Right cardiac atrium (tissue), 5 donors: ENCODE results near the gene ZNF552. TPM values are rescaled to one million over a fixed set of nuclear protein-coding genes. Genes with fewer than 3 reads are reported as not detected.
"Not testable (repeated sequence)": the region's sequence is repeated elsewhere in the genome, so short reads cannot be mapped to it uniquely, and the experiment has no call there.

Experiments used
- ATAC-seq, 2 donors: fragments of 200-7000 bp; cut with Tn5 transposase; one replicate each; pipeline versions ENCODE4 v1.8.0 to v1.9.1; 2020; ENCODE audit warnings: moderate library complexity in 2 of 2, mild to moderate bottlenecking in 1 of 2
- DNase-seq, 3 donors: peaks; one replicate each; pipeline ENCODE4 v3.0.0-alpha.2; 2020
- H3K27ac ChIP-seq: one replicate; pipeline ENCODE4 v1.5.1; 2013; ENCODE audit warnings: mild to moderate bottlenecking, low read length, control low read depth, moderate library complexity
- H3K27me3 ChIP-seq: one replicate; pipeline ENCODE4 v1.6.1; 2013; ENCODE audit not compliant: control insufficient read depth, insufficient read depth
- H3K4me1 ChIP-seq: one replicate; pipeline ENCODE4 v1.6.1; 2013; ENCODE audit warnings: low read length; ENCODE audit not compliant: control insufficient read depth, insufficient read depth
- H3K4me3 ChIP-seq: one replicate; pipeline ENCODE4 v1.5.1; 2013; ENCODE audit warnings: low read length, control low read depth
- H3K9me3 ChIP-seq: one replicate; pipeline ENCODE4 v1.6.1; 2013; ENCODE audit warnings: low read length; ENCODE audit not compliant: control insufficient read depth
- WGBS: extraction: QIAGEN DNeasy Blood & Tissue Kit; methylation state at CpG from one replicate; pipeline ENCODE4 v1.1.7; 2013; 5-methylcytosine and 5-hydroxymethylcytosine counted together
- intact Hi-C, 4 donors: fragments of 100-400 bp; cut with DNase I; formaldehyde crosslinking; loops; one replicate each; pipeline versions ENCODE4 v1.11.0 to v1.14.0; 2022 to 2023
- long read RNA-seq, 4 donors: library from polyadenylated mRNA; unstranded; transcript quantifications; one replicate each; pipeline ENCODE4 v2.0.0, GENCODE V29; 2020 to 2021
- polyA plus RNA-seq: library from polyadenylated mRNA; stranded (reverse); fragments of 200-250 nt; gene quantifications from one replicate; pipeline ENCODE4 v1.2.3, GENCODE V29; 2013
- total RNA-seq, 4 donors: library from RNA; stranded (reverse); fragmentation: NEBNext Ultra II Directional; extraction: Animal tissue kit (Norgen Biotek cat#: 25700); gene quantifications; one replicate each; pipeline ENCODE4 v1.2.1, GENCODE V29; 2021
- donor health status: healthy with polysubstance abuse.
- donor health status: DM: no; HTN: yes; CAD: no.
- donor health status: DM: no; HTN: no; CAD: no.
- donor health status: DM: no; HTN: yes; CAD: no; lungs with severe emphysema.
- donor health status: DM: yes; HTN: yes; CAD: no.

The ZNF552 gene
- 1 to 10 TPM; 3.3 to 5.8 (median 3.8) TPM for total RNA-seq
- polyA plus RNA-seq, result 2.2 TPM
- long read RNA-seq, donor 1, partial matches to known transcripts, result 0 of 7 reads
- long read RNA-seq, donor 1, other reads (novel, unspliced or antisense), result 5 of 7 reads
- long read RNA-seq, donor 2, partial matches to known transcripts, result 0 of 1 reads
- long read RNA-seq, donor 2, other reads (novel, unspliced or antisense), result 0 of 1 reads
- long read RNA-seq, donor 3, partial matches to known transcripts, result 0 of 6 reads
- long read RNA-seq, donor 3, other reads (novel, unspliced or antisense), result 2 of 6 reads
- long read RNA-seq, donor 4, partial matches to known transcripts, result 0 of 5 reads
- long read RNA-seq, donor 4, other reads (novel, unspliced or antisense), result 2 of 5 reads

- Histone ChIP-seq H3K4me1 (peaks cover 4% of the 10 kb centered on the region), H3K4me3 (peak within 1 kb of the TSS; percentile 64), H3K27ac (peak within 1 kb of the TSS; percentile 70), H3K27me3 (no peaks in the 10 kb centered on the region), H3K9me3 (no peaks in the 10 kb centered on the region)
- DNase-seq, result peak; percentile 87 to 94 (median 89)
- WGBS, result under 1% methylated on average over 50 of the region's 50 CpGs
- peak; percentile 95 to 96 for ATAC-seq
- intact Hi-C loops, result no loop called here
These were observed at the start of gene ZNF552 for GRCh38 chr19:57814505-57815246. ZNF552 (minus strand) TSS chr19:57814913; CDS start chr19:57814743, 170 bp downstream.

GRCh38 chr19:57862351-57862750 is 47.6 kb upstream of the ZNF552 start:
- H3K4me1 ChIP-seq, H3K27me3 ChIP-seq, intact Hi-C loops, H3K27ac ChIP-seq, H3K9me3 ChIP-seq, H3K4me3 ChIP-seq, ATAC-seq, DNase-seq: not testable (repeated sequence)
- 66% methylated on average over 3 of the region's 3 CpGs for WGBS

- ATAC-seq, H3K4me3 ChIP-seq, H3K9me3 ChIP-seq, H3K4me1 ChIP-seq, DNase-seq, H3K27me3 ChIP-seq, intact Hi-C loops, H3K27ac ChIP-seq: not testable (repeated sequence)
- 74% methylated on average over 2 of the region's 2 CpGs for WGBS
These were observed 39.4 kb upstream of the ZNF552 start for GRCh38 chr19:57854117-57854516.

- H3K4me3 ChIP-seq, H3K9me3 ChIP-seq, H3K4me1 ChIP-seq, intact Hi-C loops, ATAC-seq, H3K27me3 ChIP-seq, DNase-seq, H3K27ac ChIP-seq: not testable (repeated sequence)
- WGBS, result 84% methylated on average over 5 of the region's 6 CpGs
These were observed 37.3 kb upstream of the ZNF552 start for GRCh38 chr19:57851812-57852603.

GRCh38 chr19:57850553-57851017 is 35.9 kb upstream of the ZNF552 start:
- DNase-seq (no peak), ATAC-seq (no peak)
- Histone ChIP-seq H3K27me3 (no peaks in the 10 kb centered on the region), H3K4me1 (peaks cover 8% of the 10 kb centered on the region), H3K4me3 (peak overlapping the region; percentile 90), H3K27ac (no peak overlapping the region), H3K9me3 (no peaks in the 10 kb centered on the region)
- intact Hi-C loops, result no loop called here
- WGBS, result 16% methylated on average over 11 of the region's 11 CpGs

GRCh38 chr19:57849666-57850473 is 35.2 kb upstream of the ZNF552 start, which contains the start of gene ZNF587:
ZNF587 (plus strand) TSS chr19:57849859; CDS start chr19:57850039, 180 bp downstream.
- peak; percentile 95 to 97 for ATAC-seq
- DNase-seq, result peak; percentile 61 to 84 (median 81)
- H3K9me3 ChIP-seq, intact Hi-C loops, H3K4me1 ChIP-seq, H3K27me3 ChIP-seq: not testable (repeated sequence)
- WGBS, result under 1% methylated on average over 42 of the region's 42 CpGs
- H3K4me3 ChIP-seq, result peak within 1 kb of the TSS; percentile 90
- peak within 1 kb of the TSS; percentile 33 for H3K27ac ChIP-seq

GRCh38 chr19:57849162-57849665 is 34.5 kb upstream of the ZNF552 start:
- H3K9me3 ChIP-seq, H3K27ac ChIP-seq, H3K4me1 ChIP-seq, DNase-seq, H3K27me3 ChIP-seq, intact Hi-C loops, H3K4me3 ChIP-seq: not testable (repeated sequence)
- WGBS, result 78% methylated on average over 2 of the region's 2 CpGs
- ATAC-seq, result peak in 1 of 2 donors; percentile 41

GRCh38 chr19:57847164-57847563 is 32.5 kb upstream of the ZNF552 start:
- H3K27ac ChIP-seq, ATAC-seq, H3K9me3 ChIP-seq, intact Hi-C loops, DNase-seq, H3K4me1 ChIP-seq, H3K27me3 ChIP-seq, H3K4me3 ChIP-seq: not testable (repeated sequence)
- 84% methylated on average over 3 of the region's 3 CpGs for WGBS

GRCh38 chr19:57841122-57841763 is 26.5 kb upstream of the ZNF552 start:
- no peak for ATAC-seq
- Histone ChIP-seq H3K27ac (no peak overlapping the region), H3K27me3 (no peaks in the 10 kb centered on the region), H3K4me3 (no peak overlapping the region), H3K9me3 (no peaks in the 10 kb centered on the region), H3K4me1 (no peaks in the 10 kb centered on the region)
- intact Hi-C loops, result no loop called here
- 63% methylated on average over 6 of the region's 6 CpGs for WGBS
- no peak for DNase-seq
